ENCODE measurements around the gene SLC44A5.
"Not testable (repeated sequence)": the region's sequence is repeated elsewhere in the genome, so short reads cannot be mapped to it uniquely, and the experiment has no call there.

The SLC44A5 gene

GRCh38 chr1:75263616-75264015 lies 347.3 kb downstream of the SLC44A5 start:
- not testable (repeated sequence) for DNase-seq

DNA sequence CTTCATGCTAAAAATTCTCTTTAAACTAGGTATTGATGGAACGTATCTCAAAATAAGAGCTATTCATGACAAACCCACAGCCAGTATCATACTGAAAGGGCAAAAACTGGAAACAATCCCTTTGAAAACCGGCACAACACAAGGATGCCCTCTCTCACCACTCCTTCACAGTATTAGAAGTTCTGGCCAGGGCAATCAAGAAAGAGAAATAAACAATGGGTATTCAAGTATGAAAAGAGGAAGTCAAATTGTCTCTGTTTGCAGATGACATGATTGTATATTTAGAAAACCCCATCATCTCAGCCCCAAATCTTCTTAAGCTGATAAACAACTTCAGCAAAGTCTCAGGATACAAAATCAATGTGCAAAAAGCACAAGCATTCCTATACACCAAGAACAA lies 349.0 kb downstream of the SLC44A5 start:
- DNase-seq = not testable (repeated sequence)

GRCh38 chr1:75258351-75258750 lies 352.6 kb downstream of the SLC44A5 start:
- no peak for DNase-seq

- DNase-seq = no peak
These were observed 353.5 kb downstream of the SLC44A5 start for GRCh38 chr1:75257424-75257823.

DNA sequence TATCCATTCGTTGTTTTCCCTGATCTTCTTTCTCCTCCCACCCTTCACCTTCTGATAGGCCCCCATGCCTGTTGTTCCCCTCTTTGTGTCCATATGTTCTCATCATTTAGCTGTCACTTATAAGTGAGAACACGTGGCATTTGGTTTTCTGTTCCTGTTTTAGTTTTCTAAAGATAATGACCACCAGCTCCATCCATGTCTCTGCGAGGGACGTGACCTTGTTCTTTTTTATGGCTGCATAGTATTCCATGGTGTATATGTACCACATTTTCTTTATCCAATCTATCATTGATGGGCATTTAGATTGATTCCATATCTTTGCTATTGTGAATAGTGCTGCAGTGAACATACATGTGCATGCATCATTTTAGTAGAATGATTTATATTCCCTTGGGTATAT lies 360.8 kb downstream of the SLC44A5 start:
- not testable (repeated sequence) for DNase-seq

GRCh38 chr1:75245239-75245638 lies 365.7 kb downstream of the SLC44A5 start:
- no peak for DNase-seq

DNA sequence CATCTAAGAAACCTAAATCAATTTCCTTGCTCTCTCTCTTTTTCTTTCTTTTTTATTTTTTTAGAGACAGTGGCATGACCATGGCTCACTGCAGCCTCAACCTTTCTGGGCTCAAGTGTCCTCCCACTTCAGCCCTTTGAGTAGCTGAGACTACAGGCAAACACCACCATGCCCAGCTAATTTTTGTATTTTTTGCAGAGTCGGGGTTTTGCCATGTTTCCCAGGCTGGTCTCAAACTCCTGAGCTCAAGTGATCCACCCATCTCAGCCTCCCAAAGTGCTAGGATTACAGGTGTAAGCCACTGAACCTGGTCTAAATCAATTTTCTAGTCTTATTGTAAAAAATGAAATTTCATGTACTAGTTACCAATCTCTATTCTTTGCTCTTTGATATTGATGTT lies 367.8 kb downstream of the SLC44A5 start:
- DNase-seq = no peak

GRCh38 chr1:75237316-75237715 lies 373.6 kb downstream of the SLC44A5 start:
- no peak for DNase-seq

DNA sequence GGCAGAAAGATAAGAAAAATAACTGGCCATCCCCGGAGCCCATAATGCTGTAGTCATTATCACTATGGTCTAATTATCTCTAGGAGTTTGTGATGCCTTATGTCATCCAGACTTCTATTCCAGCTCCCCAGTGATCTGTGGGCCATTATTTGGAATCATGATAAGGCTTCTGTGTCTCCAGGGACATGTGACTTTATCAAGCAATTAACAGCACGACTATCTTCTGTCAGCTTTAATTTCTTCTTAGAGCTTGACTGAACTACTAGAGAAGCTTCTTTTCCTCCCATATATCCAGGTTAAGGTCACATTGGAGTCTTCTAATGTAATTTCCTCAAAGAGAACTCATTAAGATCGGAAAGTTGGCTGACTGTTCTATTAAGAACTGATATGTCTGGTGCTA lies 376.4 kb downstream of the SLC44A5 start:
- no peak for DNase-seq

DNA sequence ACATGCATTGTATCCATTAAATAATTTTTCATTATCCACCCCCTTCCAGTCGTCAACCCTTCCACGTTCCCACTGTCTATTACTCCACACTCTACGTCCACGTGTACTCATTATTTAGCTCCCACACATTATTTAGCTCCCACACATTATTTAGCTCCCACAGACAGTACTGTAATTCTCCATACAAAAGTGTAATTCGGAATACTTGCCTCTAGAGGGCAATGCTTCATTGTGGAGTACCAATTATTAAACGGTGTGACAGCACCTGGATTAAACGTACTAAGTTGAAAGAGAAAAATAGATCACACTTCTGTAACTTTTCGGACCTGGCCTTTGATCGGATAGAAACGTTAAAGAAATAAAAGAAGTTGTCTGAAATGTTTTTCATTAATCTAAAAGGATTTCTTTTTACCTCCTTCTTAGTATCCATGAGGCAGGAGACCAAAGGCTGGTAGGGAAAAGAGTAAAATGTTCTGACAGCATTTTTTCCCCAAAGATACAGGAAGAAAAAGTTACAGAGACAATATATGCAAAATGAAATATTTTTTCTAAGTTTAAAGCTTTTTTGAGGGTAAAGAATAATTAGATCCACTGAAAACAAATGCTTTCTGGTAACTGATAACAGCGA lies 377.5 kb downstream of the SLC44A5 start:
- peak; percentile 5 for DNase-seq

GRCh38 chr1:75220072-75220471 lies 390.8 kb downstream of the SLC44A5 start:
- DNase-seq = no peak

DNA sequence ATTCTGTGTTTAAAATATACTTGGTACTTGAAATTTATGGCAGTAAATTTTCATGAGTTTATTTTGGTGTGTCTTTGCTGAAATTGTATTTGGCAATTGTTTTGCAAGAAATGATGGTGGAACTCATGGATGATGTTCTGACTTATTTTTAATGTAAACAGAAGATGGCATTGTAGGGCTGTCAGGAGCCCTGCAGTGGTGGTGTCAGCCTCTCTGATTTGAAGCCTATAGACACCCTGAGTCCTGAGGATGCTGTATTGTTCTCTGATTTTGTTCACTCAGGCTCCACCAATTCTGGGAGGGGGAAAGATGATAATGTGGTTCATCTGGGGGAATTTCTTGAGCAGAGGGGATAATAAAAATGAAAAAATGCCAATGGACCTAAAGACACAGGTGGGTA lies 396.9 kb downstream of the SLC44A5 start:
- DNase-seq = no peak

- no peak for DNase-seq
These were observed 399.3 kb downstream of the SLC44A5 start for GRCh38 chr1:75211648-75212047.

DNA sequence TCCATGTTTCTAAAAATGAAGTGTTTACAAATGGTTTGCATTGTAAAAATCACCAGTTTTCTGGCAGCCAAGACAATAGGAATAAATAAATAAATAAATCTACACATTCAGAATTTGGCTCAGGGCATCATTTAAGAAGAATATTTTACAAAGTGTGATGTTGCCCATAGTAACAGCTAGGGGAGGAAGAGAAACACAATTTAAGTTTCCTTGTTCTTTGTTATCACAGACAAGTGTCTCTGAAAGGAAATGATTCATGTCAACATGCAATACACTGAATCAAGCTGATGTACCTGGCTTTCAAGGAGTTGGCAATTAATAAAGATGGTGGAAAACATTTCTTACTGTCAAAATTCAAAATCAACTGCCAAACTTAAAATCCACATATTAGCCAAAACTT lies 402.1 kb downstream of the SLC44A5 start:
- no peak for DNase-seq

- DNase-seq = peak; percentile 35
These were observed 407.3 kb downstream of the SLC44A5 start for GRCh38 chr1:75203415-75204277.

- DNase-seq = no peak
These were observed 408.2 kb downstream of the SLC44A5 start for GRCh38 chr1:75202751-75203150.

- no peak for DNase-seq
These were observed 412.2 kb downstream of the SLC44A5 start for GRCh38 chr1:75198761-75199160.

DNA sequence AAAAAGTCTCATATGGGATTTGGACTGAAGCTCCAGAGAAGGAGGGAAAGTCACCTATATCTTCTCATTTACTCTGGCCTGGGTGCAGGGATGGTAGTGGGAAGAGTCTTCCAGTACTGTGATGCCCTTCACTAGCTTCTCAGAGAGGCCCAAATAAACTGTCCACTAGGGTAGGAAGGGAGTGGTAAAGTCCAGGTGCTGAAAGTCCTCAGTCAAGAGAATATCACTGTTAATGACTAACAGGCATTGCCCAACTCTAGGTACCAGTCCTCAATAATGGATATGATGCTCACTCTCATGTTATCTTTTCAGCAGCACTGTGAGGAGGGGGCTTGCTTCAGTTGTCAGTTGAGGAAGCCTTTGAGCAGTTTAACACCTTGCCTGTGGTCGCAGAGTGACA lies 412.8 kb downstream of the SLC44A5 start:
- no peak for DNase-seq

- no peak for DNase-seq
These were observed 422.0 kb downstream of the SLC44A5 start for GRCh38 chr1:75188892-75189291.

DNA sequence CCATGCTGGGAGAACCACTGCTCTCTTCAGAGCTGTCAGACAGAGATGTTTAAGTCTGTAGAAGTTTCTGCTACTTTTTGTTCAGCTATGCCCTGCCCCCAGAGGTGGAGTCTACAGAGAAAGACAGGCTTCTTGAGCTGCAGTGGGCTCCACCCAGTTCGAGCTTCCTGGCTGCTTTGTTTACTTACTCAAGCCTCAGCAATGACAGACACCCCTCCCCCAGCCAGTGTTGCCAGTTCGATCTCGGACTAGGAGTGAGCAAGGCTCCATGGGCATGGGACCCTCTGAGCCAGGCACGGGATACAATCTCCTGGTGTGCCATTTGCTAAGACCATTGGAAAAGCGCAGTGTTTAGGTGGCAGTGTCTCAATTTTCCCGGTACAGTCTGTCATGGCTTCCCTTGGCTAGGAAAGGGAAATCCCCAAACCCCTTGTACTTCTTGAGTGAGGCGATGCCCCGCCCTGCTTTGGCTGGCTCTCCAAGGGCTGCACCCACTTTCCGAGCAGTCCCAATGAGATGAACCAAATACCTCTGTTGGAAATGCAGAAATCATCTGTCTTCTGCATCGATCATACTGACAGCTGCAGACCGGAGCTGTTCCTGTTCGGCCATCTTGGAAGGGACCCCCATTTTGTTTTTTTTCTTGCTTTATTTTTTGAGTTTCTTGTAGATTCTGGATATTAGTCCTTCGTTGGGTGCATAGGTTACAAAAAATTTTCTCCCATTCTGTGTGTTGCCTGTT lies 429.5 kb downstream of the SLC44A5 start:
- DNase-seq = not testable (repeated sequence)

- no peak for DNase-seq
These were observed 436.7 kb downstream of the SLC44A5 start for GRCh38 chr1:75174031-75174760.

DNA sequence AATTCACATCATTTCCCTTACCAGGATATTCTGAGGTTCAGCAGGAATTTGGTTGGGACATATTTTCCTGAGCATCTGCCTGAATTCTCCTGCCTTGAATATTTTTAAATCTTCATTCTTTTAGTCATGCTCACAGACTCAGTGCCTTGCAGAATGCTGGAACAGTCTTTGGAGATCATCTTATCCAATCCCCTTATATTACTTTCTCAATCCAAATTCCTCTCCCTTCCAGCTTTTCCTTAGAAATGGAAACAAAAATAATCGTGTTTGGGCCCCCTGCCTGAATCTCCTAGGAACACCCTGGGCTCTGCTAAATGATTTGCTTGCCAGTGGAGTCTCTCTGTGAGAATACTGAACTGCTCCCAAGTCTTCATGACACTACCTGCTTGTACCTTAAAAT lies 438.4 kb downstream of the SLC44A5 start:
- no peak for DNase-seq

DNA sequence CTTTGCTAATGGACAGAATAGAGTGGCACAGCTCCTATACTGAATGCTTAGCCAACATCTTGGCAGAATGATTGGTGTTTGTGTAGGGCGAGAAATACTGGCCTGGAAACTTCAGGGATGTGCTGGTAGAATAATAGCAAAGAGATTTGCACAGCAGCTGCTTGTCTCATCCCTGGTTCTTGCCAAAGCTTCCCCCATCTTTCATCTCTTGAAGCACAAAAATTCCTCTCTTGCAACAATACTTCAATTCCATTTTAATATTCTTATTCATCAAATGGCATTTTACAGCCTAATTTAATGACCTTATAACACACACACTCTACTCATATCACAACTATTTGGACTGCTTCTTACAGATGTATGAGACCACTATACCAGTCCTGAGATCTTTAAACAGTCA lies 439.0 kb downstream of the SLC44A5 start:
- DNase-seq = no peak
